Left cardiac atrium (tissue), 4 donors: ENCODE measurements around the gene ZNF287. TPM values are rescaled to one million over a fixed set of nuclear protein-coding genes. Genes with fewer than 3 reads are reported as not detected.
"Not testable (repeated sequence)": the region's sequence is repeated elsewhere in the genome, so short reads cannot be mapped to it uniquely, and the experiment has no call there.

ENCODE experiments used
- ATAC-seq, 2 donors: fragments of 200-7000 bp; cut with Tn5 transposase; one replicate each; pipeline ENCODE4 v1.9.1; 2020; ENCODE audit warnings: mild to moderate bottlenecking in 2 of 2, moderate library complexity in 2 of 2
- DNase-seq: peaks from one replicate; pipeline ENCODE4 v3.0.0-alpha.2; 2020
- intact Hi-C, 2 donors: fragments of 100-400 bp; cut with DNase I; formaldehyde crosslinking; loops; one replicate each; pipeline versions ENCODE4 v1.14.1 to v1.15.1; 2022 to 2023
- long read RNA-seq: library from polyadenylated mRNA; unstranded; transcript quantifications from one replicate; pipeline ENCODE4 v2.0.0, GENCODE V29; 2021
- total RNA-seq, 2 donors: library from RNA; stranded (reverse); fragmentation: NEBNext Ultra II Directional; extraction: Animal tissue kit (Norgen Biotek cat#: 25700); gene quantifications; one replicate each; pipeline ENCODE4 v1.2.1, GENCODE V29; 2021
- donor health status: DM: no; HTN: yes; CAD: no.
- donor health status: DM: no; HTN: yes; CAD: no; lungs with severe emphysema.
- donor health status: DM: yes; HTN: yes; CAD: no.
- donor health status: Dilated cardiomyopathy.

The ZNF287 gene
- 10 to 100 TPM in 1 of 2 donors, 1 to 10 TPM in 1; 6.7 to 12.0 TPM for total RNA-seq
- long read RNA-seq, transcript ZNF287-202 (6 exons, 3,208 nt) = major isoform, 8 of 12 reads
- long read RNA-seq, partial matches to known transcripts = 3 of 12 reads
- long read RNA-seq, other reads (novel, unspliced or antisense) = 1 of 12 reads

- intact Hi-C loops = no loop called here
- ATAC-seq (peak; percentile 99 to 100), DNase-seq (peak; percentile 97)
Observed at GRCh38 chr17:16568541-16569357, at the start of gene ZNF287. Gene ZNF287, minus strand, starts transcription at chr17:16569204. Its CDS starts 1,473 bp downstream, at chr17:16567731.

GRCh38 chr17:16617481-16618060 is 48.6 kb upstream of the ZNF287 start:
- intact Hi-C loops = no loop called here
- DNase-seq = no peak
- no peak for ATAC-seq

GRCh38 chr17:16599537-16599936 is 30.5 kb upstream of the ZNF287 start:
- intact Hi-C loops = no loop called here
- ATAC-seq (no peak), DNase-seq (no peak)

- intact Hi-C loops = no loop called here
- ATAC-seq (no peak), DNase-seq (no peak)
Observed at GRCh38 chr17:16593356-16594102, 24.5 kb upstream of the ZNF287 start.

GRCh38 chr17:16589097-16589969 is 20.3 kb upstream of the ZNF287 start:
- intact Hi-C loops = loop anchor here (2.0 to 10.0 kb wide), 2 partner anchors 53 to 55 kb away; no protein-coding TSS in a partner anchor
- ATAC-seq (peak; percentile 91 to 92), DNase-seq (peak; percentile 94)

GRCh38 chr17:16585796-16586195 is 16.8 kb upstream of the ZNF287 start:
- DNase-seq (no peak), ATAC-seq (no peak)
- intact Hi-C loops = loop anchor here in 1 of 2 donors (10.0 kb wide), 1 partner anchor 51 kb away; no protein-coding TSS in a partner anchor

GRCh38 chr17:16584273-16584995 is 15.4 kb upstream of the ZNF287 start:
- DNase-seq (peak; percentile 96), ATAC-seq (peak; percentile 92 to 95)
- intact Hi-C loops = loop anchor here in 1 of 2 donors (10.0 kb wide), 1 partner anchor 50 kb away; no protein-coding TSS in a partner anchor

- intact Hi-C loops = loop anchor here in 1 of 2 donors (10.0 kb wide), 1 partner anchor 49 kb away; no protein-coding TSS in a partner anchor
- ATAC-seq = no peak
Observed at GRCh38 chr17:16583781-16584180, 14.8 kb upstream of the ZNF287 start.

GRCh38 chr17:16573466-16573865 is 4.5 kb upstream of the ZNF287 start:
- intact Hi-C loops = no loop called here
- no peak for DNase-seq
- ATAC-seq = no peak

More at GRCh38 chr17:16583781-16584180, 14.8 kb upstream of the ZNF287 start:
- no peak for DNase-seq

GRCh38 chr17:16569358-16569712 is 331 bp upstream of the ZNF287 start:
- DNase-seq = no peak
- no peak for ATAC-seq
- intact Hi-C loops = no loop called here

- ATAC-seq (no peak), DNase-seq (no peak)
- intact Hi-C loops = no loop called here
Observed at GRCh38 chr17:16552637-16553045, 16.4 kb downstream of the ZNF287 start.

GRCh38 chr17:16551878-16552636 is 16.9 kb downstream of the ZNF287 start:
- intact Hi-C loops = no loop called here
- DNase-seq (no peak), ATAC-seq (no peak)

GRCh38 chr17:16537130-16537458 is 31.9 kb downstream of the ZNF287 start:
- no peak for ATAC-seq
- intact Hi-C loops = loop anchor here (2.0 to 10.0 kb wide), 2 partner anchors 48 to 52 kb away; no protein-coding TSS in a partner anchor
- no peak for DNase-seq

- DNase-seq (no peak), ATAC-seq (no peak)
- intact Hi-C loops = loop anchor here in 1 of 2 donors (10.0 kb wide), 1 partner anchor 51 kb away; no protein-coding TSS in a partner anchor
Observed at GRCh38 chr17:16534236-16534635, 34.8 kb downstream of the ZNF287 start.

GRCh38 chr17:16529906-16530305 is 39.1 kb downstream of the ZNF287 start:
- intact Hi-C loops = loop anchor here in 1 of 2 donors (10.0 kb wide), 1 partner anchor 55 kb away; no protein-coding TSS in a partner anchor
- DNase-seq (no peak), ATAC-seq (no peak)

- ATAC-seq (no peak), DNase-seq (no peak)
- intact Hi-C loops = no loop called here
Observed at GRCh38 chr17:16527298-16527697, 41.7 kb downstream of the ZNF287 start.

- DNase-seq, ATAC-seq, intact Hi-C loops: not testable (repeated sequence)
Observed at GRCh38 chr17:16525556-16525955, 43.4 kb downstream of the ZNF287 start.
